ENCODE measurements around the gene SEMA3B. TPM values are rescaled to one million over a fixed set of nuclear protein-coding genes. Genes with fewer than 3 reads are reported as not detected.
A peak's percentile ranks its signal among the peaks of the same experiment; 100 is the strongest.

Gene SEMA3B
- total RNA-seq, 1 experiment from 2014 or later, result 6.4 TPM

DNA sequence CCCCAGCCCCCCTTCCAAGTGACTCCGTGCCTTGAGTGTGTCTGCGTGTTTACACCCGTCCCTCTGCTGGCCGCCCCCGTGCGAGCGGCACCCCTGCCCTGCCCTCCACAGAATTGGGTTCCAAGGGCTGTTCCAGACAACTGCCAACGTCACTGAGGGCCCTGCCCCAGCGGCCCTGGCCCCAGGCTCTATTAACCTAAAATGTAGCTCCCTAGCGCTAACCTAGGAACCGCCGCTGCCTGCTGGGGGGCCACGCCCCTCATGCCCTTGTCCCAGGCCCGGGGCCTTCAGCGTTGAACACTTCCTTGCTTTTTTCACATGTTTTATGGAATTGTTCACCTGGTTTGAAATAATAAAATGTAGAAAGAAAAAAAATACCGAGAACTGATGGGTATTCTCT lies 10.0 kb upstream of the SEMA3B start:
- TF ChIP-seq, protein P1, sequence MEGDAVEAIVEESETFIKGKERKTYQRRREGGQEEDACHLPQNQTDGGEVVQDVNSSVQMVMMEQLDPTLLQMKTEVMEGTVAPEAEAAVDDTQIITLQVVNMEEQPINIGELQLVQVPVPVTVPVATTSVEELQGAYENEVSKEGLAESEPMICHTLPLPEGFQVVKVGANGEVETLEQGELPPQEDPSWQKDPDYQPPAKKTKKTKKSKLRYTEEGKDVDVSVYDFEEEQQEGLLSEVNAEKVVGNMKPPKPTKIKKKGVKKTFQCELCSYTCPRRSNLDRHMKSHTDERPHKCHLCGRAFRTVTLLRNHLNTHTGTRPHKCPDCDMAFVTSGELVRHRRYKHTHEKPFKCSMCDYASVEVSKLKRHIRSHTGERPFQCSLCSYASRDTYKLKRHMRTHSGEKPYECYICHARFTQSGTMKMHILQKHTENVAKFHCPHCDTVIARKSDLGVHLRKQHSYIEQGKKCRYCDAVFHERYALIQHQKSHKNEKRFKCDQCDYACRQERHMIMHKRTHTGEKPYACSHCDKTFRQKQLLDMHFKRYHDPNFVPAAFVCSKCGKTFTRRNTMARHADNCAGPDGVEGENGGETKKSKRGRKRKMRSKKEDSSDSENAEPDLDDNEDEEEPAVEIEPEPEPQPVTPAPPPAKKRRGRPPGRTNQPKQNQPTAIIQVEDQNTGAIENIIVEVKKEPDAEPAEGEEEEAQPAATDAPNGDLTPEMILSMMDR (conservative IDR thresholded peaks at IDR 0.05), result peak; percentile 27; the same call in 1 of the 3 replicates
- H3K27ac ChIP-seq (ENCODE audit: insufficient read length, low read depth, low read length), result no peak overlapping the region
- no peaks in the 10 kb centered on the region for H3K9me3 ChIP-seq (ENCODE audit: control insufficient read depth, low read depth, low read length)
- no peaks in the 10 kb centered on the region for H3K79me1 ChIP-seq (ENCODE audit: insufficient read depth, low read depth, low read length, poor library complexity, severe bottlenecking)
- H3K9ac ChIP-seq (ENCODE audit: extremely low read depth, insufficient read length, low read length), result no peak overlapping the region
- H3K23me2 ChIP-seq (ENCODE audit: insufficient read length, low read depth, low read length, poor library complexity, severe bottlenecking), result no peaks in the 10 kb centered on the region
- H4K8ac ChIP-seq (replicated peaks; ENCODE audit: insufficient read length, low read depth, low read length), result no peak overlapping the region
- H3K4me2 ChIP-seq (ENCODE audit: insufficient read depth, insufficient read length, low read length), result no peak overlapping the region
- no peak overlapping the region for H4K91ac ChIP-seq (ENCODE audit: insufficient read length, low read depth, low read length)
- H4K20me1 ChIP-seq (ENCODE audit: control insufficient read depth, insufficient read depth, insufficient read length), result peaks cover 2% of the 10 kb centered on the region
- Mint-ChIP-seq H3K4me3 (no peak overlapping the region), H3K27ac (peak overlapping the region in 1 of 3 experiments; percentile 73; a peak in 2 of 7 replicates), H3K4me1 (peaks cover 21 to 46% of the 10 kb centered on the region in 2 experiments), H3K27me3 (ENCODE audit: low read depth) (peaks cover 1% of the 10 kb centered on the region; the same call in 1 of the 2 replicates), H3K36me3 (ENCODE audit: insufficient read depth in 1 of 3, low read depth in 3 of 3) (peaks cover 14 to 38% (median 29%) of the 10 kb centered on the region in 3 experiments; a peak in 6 of 7 replicates), H3K9me3 (no peaks in the 10 kb centered on the region)
- H2AFZ ChIP-seq (ENCODE audit: low read length), result no peak overlapping the region
- WGBS (ENCODE audit: extremely low coverage, insufficient read length, low lambda C conversion rate), result no CpG with 5 or more reads among the region's 16 CpGs
- no peak overlapping the region for H2BK15ac ChIP-seq (ENCODE audit: low read depth, low read length)
- no peak overlapping the region for H3K14ac ChIP-seq (ENCODE audit: insufficient read depth, low read length)
- no peak overlapping the region for H3K4ac ChIP-seq (ENCODE audit: low read depth, low read length)
- no peak overlapping the region for H2BK12ac ChIP-seq (ENCODE audit: insufficient read length, low read depth, low read length)
- no peak for DNase-seq
- no peak overlapping the region for H3K23ac ChIP-seq (ENCODE audit: insufficient read length, low read depth, low read length)
- H3K56ac ChIP-seq (ENCODE audit: insufficient read length, low read depth, low read length), result no peak overlapping the region
- H2BK5ac ChIP-seq (ENCODE audit: insufficient read length, low read length), result no peak overlapping the region
- H3K79me2 ChIP-seq (ENCODE audit: insufficient read depth, low read length), result no peaks in the 10 kb centered on the region
- no peaks in the 10 kb centered on the region for H3K27me3 ChIP-seq (ENCODE audit: insufficient read depth, low read length)
- no peak overlapping the region for H2BK20ac ChIP-seq (ENCODE audit: low read depth, low read length, poor library complexity, severe bottlenecking)
- no peak overlapping the region for H3T11ph ChIP-seq (ENCODE audit: low read length)
- H4K5ac ChIP-seq (ENCODE audit: insufficient read length, low read depth, low read length), result no peak overlapping the region
- H2AK5ac ChIP-seq (ENCODE audit: insufficient read length, low read length), result no peak overlapping the region
- no peak overlapping the region for H3K18ac ChIP-seq (ENCODE audit: insufficient read length, low read depth, low read length)
- H2BK120ac ChIP-seq (ENCODE audit: low read depth, low read length, poor library complexity, severe bottlenecking), result no peak overlapping the region
- peaks cover under 1% of the 10 kb centered on the region; the same call in 1 of the 2 replicates for H3K4me1 ChIP-seq (ENCODE audit: insufficient read depth, low read length)
